BLaER1 (cell line): ENCODE results near the gene MAP4K2.

Experiments used
- H3K27ac ChIP-seq: shearing (Covaris generic); formaldehyde crosslinking; 2 replicates; pipeline ENCODE4 v1.8.1; 2022
- H3K27me3 ChIP-seq: shearing (Covaris generic); formaldehyde crosslinking; 2 replicates; pipeline ENCODE4 v1.8.1; 2022
- H3K36me3 ChIP-seq: shearing (Covaris generic); formaldehyde crosslinking; 2 replicates; pipeline ENCODE4 v1.8.1; 2022
- H3K4me1 ChIP-seq: shearing (Covaris generic); formaldehyde crosslinking; 2 replicates; pipeline ENCODE4 v1.8.1; 2022
- H3K4me2 ChIP-seq: shearing (Covaris generic); formaldehyde crosslinking; 2 replicates; pipeline ENCODE4 v1.8.1; 2022
- H3K4me3 ChIP-seq: shearing (Covaris generic); formaldehyde crosslinking; 2 replicates; pipeline ENCODE4 v1.8.1; 2022
- H3K9ac ChIP-seq: shearing (Covaris generic); formaldehyde crosslinking; 2 replicates; pipeline ENCODE4 v1.8.1; 2022
- H3K9me3 ChIP-seq: shearing (Covaris generic); formaldehyde crosslinking; 2 replicates; pipeline ENCODE4 v1.8.1; 2022
- H4K20me1 ChIP-seq: shearing (Covaris generic); formaldehyde crosslinking; 2 replicates; pipeline ENCODE4 v1.8.1; 2022
- Cebpa-rat ChIP-seq: shearing (Covaris generic); IDR thresholded peaks from 2 replicates; pipeline ENCODE4 v1.8.1; 2022

MAP4K2 gene

GRCh38 chr11:64742889-64743590 lies 60.0 kb downstream of the MAP4K2 start:
- no peaks in the 10 kb centered on the region for H3K9me3 ChIP-seq
- peaks cover 47% of the 10 kb centered on the region for H3K4me1 ChIP-seq
- H3K4me2 ChIP-seq = peak overlapping the region; percentile 98
- H3K36me3 ChIP-seq = peaks cover 33% of the 10 kb centered on the region
- H3K4me3 ChIP-seq = peak overlapping the region; percentile 75
- peaks cover 39% of the 10 kb centered on the region for H4K20me1 ChIP-seq
- no peaks in the 10 kb centered on the region for H3K27me3 ChIP-seq
- peak; percentile 80 for TF ChIP-seq Cebpa-rat
- peak overlapping the region; percentile 91 for H3K9ac ChIP-seq
- H3K27ac ChIP-seq = peak overlapping the region; percentile 99

DNA sequence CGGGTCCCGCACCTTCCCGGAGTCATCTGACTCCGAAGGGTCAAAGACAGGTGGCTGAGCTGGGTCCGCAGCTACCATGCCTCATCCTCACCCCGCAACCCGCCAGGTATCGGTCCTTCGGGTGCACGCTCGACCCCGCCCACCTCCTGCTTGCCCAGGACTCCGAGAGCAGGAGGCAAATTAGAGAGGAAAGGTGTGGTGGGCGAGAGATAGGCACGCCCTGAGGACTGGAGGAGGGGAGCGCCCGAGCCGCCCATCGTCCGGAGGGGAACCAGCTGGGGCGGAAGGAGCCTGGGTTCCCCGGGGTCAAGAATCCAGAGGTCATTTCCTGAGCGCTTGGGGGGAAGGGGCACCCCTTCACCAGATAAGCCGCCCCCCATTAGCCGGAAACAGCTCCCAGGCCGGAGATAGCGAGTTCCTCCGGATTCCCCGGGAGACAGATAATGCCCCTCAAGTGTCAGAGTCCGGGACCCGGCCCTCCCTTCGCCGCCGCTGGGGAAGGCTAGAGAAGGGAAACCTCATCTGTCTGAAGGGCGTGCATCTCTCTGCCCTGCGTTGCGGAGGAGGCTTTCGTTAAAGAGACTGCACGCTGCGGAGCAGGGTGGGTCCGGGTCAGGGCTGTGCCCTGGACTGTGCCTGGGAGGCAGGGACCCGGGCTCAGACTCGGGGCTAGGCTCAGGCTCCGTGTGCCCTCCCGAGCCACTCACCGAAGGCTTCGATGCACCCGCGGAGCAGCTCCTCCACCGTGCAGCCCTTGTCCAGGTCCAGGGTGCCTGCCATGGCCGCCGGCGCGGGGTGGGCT lies 60.7 kb downstream of the MAP4K2 start:
- no peak for TF ChIP-seq Cebpa-rat
- Histone ChIP-seq H4K20me1 (peaks cover 40% of the 10 kb centered on the region), H3K4me3 (peak overlapping the region; percentile 75), H3K4me1 (peaks cover 40% of the 10 kb centered on the region), H3K9ac (peak overlapping the region; percentile 91), H3K9me3 (no peaks in the 10 kb centered on the region), H3K36me3 (peaks cover 41% of the 10 kb centered on the region), H3K27ac (peak overlapping the region; percentile 99), H3K4me2 (peak overlapping the region; percentile 98), H3K27me3 (no peaks in the 10 kb centered on the region)

DNA sequence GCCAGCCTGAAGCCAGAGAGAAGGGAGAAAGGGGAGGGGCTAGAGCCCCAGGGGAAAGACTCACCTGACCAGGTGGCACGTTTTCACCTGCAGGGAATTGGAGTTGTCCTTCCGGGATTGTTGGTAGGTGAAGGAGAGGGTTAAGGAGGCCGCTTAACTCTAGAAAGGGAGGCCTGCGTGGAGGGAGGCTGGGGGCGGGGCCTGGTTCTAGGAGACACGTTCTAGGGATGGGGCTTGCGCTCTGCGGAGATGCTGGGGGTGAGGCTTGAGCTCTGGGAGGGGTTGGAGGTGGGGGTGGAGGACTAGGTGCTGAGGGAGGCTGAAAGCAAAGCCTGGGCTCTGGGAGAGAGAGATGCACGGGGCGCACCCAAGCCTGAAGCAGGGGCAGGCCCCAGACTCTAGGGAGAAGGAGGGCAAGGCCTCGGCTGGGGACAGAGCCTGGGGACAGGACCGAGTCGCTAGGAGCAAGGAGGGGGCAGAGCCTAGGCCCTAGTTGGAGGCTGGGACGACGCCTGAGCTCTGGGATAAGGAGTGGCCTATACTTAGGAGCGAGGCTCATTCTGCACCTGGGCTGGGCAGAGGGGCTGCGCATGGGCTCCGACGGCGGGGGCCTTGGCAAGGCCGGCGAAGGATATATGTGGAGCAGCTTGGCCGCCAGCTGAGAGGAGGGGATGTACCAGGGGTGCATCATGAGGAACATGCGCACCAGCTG lies 61.5 kb downstream of the MAP4K2 start:
- Histone ChIP-seq H4K20me1 (peaks cover 47% of the 10 kb centered on the region), H3K27me3 (no peaks in the 10 kb centered on the region), H3K9me3 (no peaks in the 10 kb centered on the region), H3K9ac (peak overlapping the region; percentile 91), H3K36me3 (peaks cover 48% of the 10 kb centered on the region), H3K4me3 (peak overlapping the region; percentile 75), H3K4me1 (peaks cover 32% of the 10 kb centered on the region), H3K27ac (peak overlapping the region; percentile 99), H3K4me2 (peak overlapping the region; percentile 98)
- TF ChIP-seq Cebpa-rat = no peak

DNA sequence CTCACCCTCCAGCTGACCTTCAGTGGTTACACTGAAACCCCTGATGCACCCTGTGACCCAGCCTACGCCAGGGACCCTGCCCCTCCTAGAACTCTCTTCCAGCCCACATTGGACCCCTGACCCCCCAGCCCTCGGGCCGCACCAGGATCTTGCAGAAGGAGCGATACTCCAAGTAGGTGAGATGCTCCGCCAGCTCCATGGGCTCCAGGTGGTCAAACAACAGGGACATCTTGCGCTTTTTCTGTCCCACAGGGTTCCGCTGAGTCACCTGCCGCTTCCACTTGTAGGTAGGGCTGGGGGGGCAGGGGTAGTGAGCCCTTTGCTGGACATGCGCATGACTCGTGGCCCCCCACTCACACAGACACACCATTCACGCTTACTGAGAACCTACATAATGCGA lies 63.1 kb downstream of the MAP4K2 start:
- H3K4me2 ChIP-seq = no peak overlapping the region
- no peak overlapping the region for H3K9ac ChIP-seq
- H3K27ac ChIP-seq = no peak overlapping the region
- peaks cover 28% of the 10 kb centered on the region for H3K4me1 ChIP-seq
- no peak overlapping the region for H3K4me3 ChIP-seq
- TF ChIP-seq Cebpa-rat = no peak
- H3K27me3 ChIP-seq = no peaks in the 10 kb centered on the region
- no peaks in the 10 kb centered on the region for H3K9me3 ChIP-seq
- H3K36me3 ChIP-seq = peaks cover 65% of the 10 kb centered on the region
- peaks cover 64% of the 10 kb centered on the region for H4K20me1 ChIP-seq

- H3K4me1 ChIP-seq = peaks cover 23% of the 10 kb centered on the region
- H4K20me1 ChIP-seq = peaks cover 71% of the 10 kb centered on the region
- no peak overlapping the region for H3K4me3 ChIP-seq
- no peak overlapping the region for H3K27ac ChIP-seq
- no peaks in the 10 kb centered on the region for H3K27me3 ChIP-seq
- no peak for TF ChIP-seq Cebpa-rat
- H3K9ac ChIP-seq = no peak overlapping the region
- no peaks in the 10 kb centered on the region for H3K9me3 ChIP-seq
- no peak overlapping the region for H3K4me2 ChIP-seq
- peaks cover 95% of the 10 kb centered on the region for H3K36me3 ChIP-seq
Measured at GRCh38 chr11:64736654-64737053, 66.4 kb downstream of the MAP4K2 start.

DNA sequence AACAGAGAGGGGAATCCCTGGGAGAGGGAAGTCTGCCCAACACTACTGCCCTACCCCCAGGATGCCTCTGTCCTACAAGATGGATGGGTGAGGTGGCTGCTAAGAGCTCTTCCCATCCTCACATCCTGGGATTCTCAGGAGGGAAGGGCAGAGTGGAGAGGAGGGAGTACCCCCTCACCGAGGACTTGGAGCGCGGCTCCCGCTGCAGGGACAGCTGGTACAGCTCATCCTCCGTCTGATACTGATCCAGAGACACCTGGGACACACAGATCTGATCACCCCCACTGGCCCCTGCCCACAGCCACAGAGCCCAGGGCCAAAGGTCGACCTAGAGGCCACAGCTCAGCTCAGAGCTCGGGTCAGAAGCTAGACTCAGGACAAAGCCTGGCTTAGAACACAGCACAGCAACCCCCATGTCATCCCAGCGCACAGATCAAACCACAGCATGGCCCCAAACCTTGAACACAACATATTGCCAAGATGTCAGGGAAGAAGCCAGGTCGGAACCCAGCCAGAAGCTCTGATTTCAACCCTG lies 67.2 kb downstream of the MAP4K2 start:
- Histone ChIP-seq H3K27ac (0 out of 2 replicates have a peak overlapping the region, but pooled peaks have one; percentile 13), H3K4me1 (peaks cover 15% of the 10 kb centered on the region), H3K4me2 (no peak overlapping the region), H3K36me3 (peaks cover 98% of the 10 kb centered on the region), H4K20me1 (peaks cover 65% of the 10 kb centered on the region), H3K27me3 (no peaks in the 10 kb centered on the region), H3K4me3 (no peak overlapping the region), H3K9me3 (no peaks in the 10 kb centered on the region), H3K9ac (0 out of 2 replicates have a peak overlapping the region, but pooled peaks have one; percentile 32)
- TF ChIP-seq Cebpa-rat = no peak
